DND-41 (cell line): ENCODE results near the gene UGT1A5.

Experiments used
- ATAC-seq: fragments of 200-7000 bp; cut with Tn5 transposase; 3 replicates; pipeline ENCODE4 v1.9.1; 2021; ENCODE audit warnings: low read depth; ENCODE audit not compliant: insufficient read depth
- DNase-seq: peaks from one replicate; pipeline ENCODE4 v3.0.0-alpha.2; 2020
- H2AFZ ChIP-seq: 2 replicates; pipeline ENCODE4 v1.6.0; 2012; ENCODE audit warnings: low read depth, low read length
- H3K27ac ChIP-seq: 2 replicates; pipeline ENCODE4 v1.5.1; 2012; ENCODE audit warnings: low read length, inconsistent platforms
- H3K27me3 ChIP-seq: fragments of 200-600 bp; sonication (generic); 2 replicates; pipeline ENCODE4 v1.6.0; 2012; ENCODE audit warnings: low read length, mild to moderate bottlenecking, inconsistent platforms; ENCODE audit not compliant: insufficient read depth, poor library complexity
- H3K36me3 ChIP-seq: 2 replicates; pipeline ENCODE4 v1.5.1; 2012; ENCODE audit warnings: low read length, inconsistent platforms; ENCODE audit not compliant: insufficient read depth
- H3K4me1 ChIP-seq: 2 replicates; pipeline ENCODE4 v1.5.1; 2012; ENCODE audit warnings: mild to moderate bottlenecking, low read length; ENCODE audit not compliant: insufficient read depth
- H3K4me2 ChIP-seq: 2 replicates; pipeline ENCODE4 v1.6.0; 2012; ENCODE audit warnings: mild to moderate bottlenecking, moderate library complexity, low read length, inconsistent platforms; ENCODE audit not compliant: insufficient read depth
- H3K4me3 ChIP-seq, 2 experiments: fragments of 200-600 bp in 1 of 2; shearing (Covaris generic) in 1 of 2; 2 replicates each; pipeline ENCODE4 v1.5.1; 2012 to 2016; ENCODE audit warnings: inconsistent platforms in 2 of 2, low read length in 2 of 2, mild to moderate bottlenecking in 2 of 2, low read depth in 1 of 2, moderate library complexity in 1 of 2
- H3K79me2 ChIP-seq: 2 replicates; pipeline ENCODE4 v1.6.0; 2012; ENCODE audit warnings: low read length, inconsistent platforms; ENCODE audit not compliant: insufficient read depth
- H3K9ac ChIP-seq: 2 replicates; pipeline ENCODE4 v1.6.0; 2012; ENCODE audit warnings: low read depth, mild to moderate bottlenecking, inconsistent platforms, low read length, moderate library complexity
- H3K9me3 ChIP-seq: 2 replicates; pipeline ENCODE4 v1.5.1; 2012; ENCODE audit warnings: low read length, moderate library complexity, mild to moderate bottlenecking, inconsistent platforms; ENCODE audit not compliant: insufficient read depth, severe bottlenecking
- H4K20me1 ChIP-seq: 2 replicates; pipeline ENCODE4 v1.6.0; 2012; ENCODE audit warnings: low read length; ENCODE audit not compliant: insufficient read depth
- CTCF ChIP-seq: IDR thresholded peaks from 2 replicates; pipeline ENCODE4 v1.5.1; 2012; ENCODE audit warnings: borderline replicate concordance, low read length, moderate library complexity, mild to moderate bottlenecking; ENCODE audit not compliant: poor library complexity, severe bottlenecking; ENCODE audit errors: extremely low read depth
- EZH2 ChIP-seq: IDR thresholded peaks from 3 replicates; pipeline ENCODE4 v1.6.1; 2012; ENCODE audit warnings: borderline replicate concordance, low read depth, mild to moderate bottlenecking, moderate library complexity, low read length, inconsistent platforms; ENCODE audit not compliant: severe bottlenecking

Gene UGT1A5

GRCh38 chr2:233811087-233811486 is 98.4 kb downstream of the UGT1A5 start:
- H3K9ac ChIP-seq, result no peak overlapping the region
- H3K9me3 ChIP-seq, result no peaks in the 10 kb centered on the region
- H3K27me3 ChIP-seq, result peaks cover 42% of the 10 kb centered on the region
- peaks cover 3% of the 10 kb centered on the region; the same call in 1 of the 2 replicates for H4K20me1 ChIP-seq
- H3K36me3 ChIP-seq, result no peaks in the 10 kb centered on the region
- no peak for TF ChIP-seq EZH2
- no peak for TF ChIP-seq CTCF
- DNase-seq (no peak), ATAC-seq (no peak)
- no peaks in the 10 kb centered on the region for H3K79me2 ChIP-seq
- no peak overlapping the region for H3K4me3 ChIP-seq
- no peak overlapping the region for H2AFZ ChIP-seq
- no peaks in the 10 kb centered on the region for H3K4me1 ChIP-seq
- no peak overlapping the region for H3K4me2 ChIP-seq
- H3K27ac ChIP-seq, result no peak overlapping the region

DNA sequence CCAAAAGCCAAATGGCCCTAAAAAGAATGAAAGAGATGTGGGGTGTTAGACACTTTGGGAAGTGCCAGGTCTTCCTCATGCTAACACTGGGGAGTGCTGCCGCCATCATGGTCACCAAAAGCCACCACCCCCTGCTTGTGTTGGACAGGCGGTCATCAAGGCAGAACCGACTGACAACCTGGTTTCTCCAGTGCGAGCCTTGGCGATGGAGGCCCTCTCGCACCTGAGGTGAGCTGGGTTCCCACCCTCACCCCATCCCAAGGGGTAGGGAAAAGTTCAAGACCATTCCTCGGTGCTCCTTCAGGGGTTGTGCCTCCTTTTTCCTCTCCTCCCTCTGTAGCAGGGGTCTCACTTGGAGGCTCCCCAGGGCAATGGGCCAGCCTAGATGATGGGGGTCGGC is 99.0 kb downstream of the UGT1A5 start:
- Histone ChIP-seq H3K36me3 (no peaks in the 10 kb centered on the region), H3K27me3 (peaks cover 42% of the 10 kb centered on the region), H3K27ac (no peak overlapping the region), H3K79me2 (no peaks in the 10 kb centered on the region), H3K9me3 (no peaks in the 10 kb centered on the region), H2AFZ (no peak overlapping the region), H3K4me2 (no peak overlapping the region), H3K4me3 (no peak overlapping the region), H4K20me1 (peaks cover 3% of the 10 kb centered on the region; the same call in 1 of the 2 replicates), H3K4me1 (no peaks in the 10 kb centered on the region), H3K9ac (no peak overlapping the region)
- ATAC-seq (no peak), DNase-seq (no peak)
- no peak for TF ChIP-seq CTCF
- no peak for TF ChIP-seq EZH2

GRCh38 chr2:233813236-233814055 is 100.7 kb downstream of the UGT1A5 start:
- Histone ChIP-seq H3K4me3 (no peak overlapping the region), H3K9ac (no peak overlapping the region), H3K27ac (no peak overlapping the region), H3K36me3 (no peaks in the 10 kb centered on the region), H3K79me2 (no peaks in the 10 kb centered on the region), H3K4me1 (no peaks in the 10 kb centered on the region), H3K9me3 (no peaks in the 10 kb centered on the region), H3K27me3 (peaks cover 28% of the 10 kb centered on the region), H2AFZ (no peak overlapping the region), H3K4me2 (no peak overlapping the region), H4K20me1 (no peaks in the 10 kb centered on the region)
- ATAC-seq, result no peak
- TF ChIP-seq EZH2, result no peak
- no peak for TF ChIP-seq CTCF
- DNase-seq, result no peak
